Testis (tissue), 3 donors: ENCODE results near the gene C7orf25. TPM values are rescaled to one million over a fixed set of nuclear protein-coding genes. Genes with fewer than 3 reads are reported as not detected.
"Not testable (repeated sequence)": the region's sequence is repeated elsewhere in the genome, so short reads cannot be mapped to it uniquely, and the experiment has no call there.

Experiments used
- DNase-seq: peaks from one replicate; pipeline ENCODE4 v3.0.0-alpha.2; 2019
- H3K27ac ChIP-seq, 2 donors: fragments of 200-600 bp; sonication (generic); one replicate each; pipeline ENCODE4 v1.5.1; 2019
- H3K27me3 ChIP-seq: fragments of 200-600 bp; sonication (generic); one replicate; pipeline ENCODE4 v1.5.1; 2019
- H3K36me3 ChIP-seq: fragments of 200-600 bp; sonication (generic); one replicate; pipeline ENCODE4 v1.5.1; 2017; ENCODE audit warnings: low read depth; ENCODE audit errors: missing control alignments
- H3K4me1 ChIP-seq: fragments of 200-600 bp; sonication (generic); one replicate; pipeline ENCODE4 v1.5.1; 2019
- H3K4me3 ChIP-seq, 2 donors: fragments of 200-600 bp; sonication (generic); one replicate each; pipeline ENCODE4 v1.5.1; 2017 to 2019
- H3K9me3 ChIP-seq: fragments of 200-600 bp; sonication (generic); one replicate; pipeline ENCODE4 v1.5.1; 2017
- POLR2A ChIP-seq: fragments of 450-650 bp; IDR thresholded peaks from one replicate; pipeline ENCODE4 v1.6.1; 2017; ENCODE audit warnings: antibody characterized with exemption, mild to moderate bottlenecking, moderate library complexity
- WGBS, 2 donors: methylation state at CpG; one replicate each; pipeline ENCODE4 v1.1.5; 2018; 5-methylcytosine and 5-hydroxymethylcytosine counted together
- intact Hi-C: fragments of 100-400 bp; cut with DNase I; formaldehyde crosslinking; loops from one replicate; pipeline ENCODE4 v1.15.1; 2023; ENCODE audit warnings: low total_unique reads
- polyA plus RNA-seq: library from polyadenylated mRNA; stranded (reverse); fragments of 350-450 nt; fragmentation: Illumina TruSeq; extraction: RNeasy Lipid Tissue Mini Kit (QIAGEN cat#74804); gene quantifications from one replicate; pipeline ENCODE4 v1.2.3, GENCODE V29; 2014; ENCODE audit warnings: low read depth, low replicate concordance; ENCODE audit not compliant: insufficient read depth
- total RNA-seq, 2 donors: library from RNA; depleted of rRNA; stranded (reverse); fragments of >200 nt; gene quantifications; one replicate each; pipeline ENCODE4 v1.2.3, GENCODE V29; 2016
- TF ChIP-seq, protein P1 (sequence below), 3 experiments: fragments of 450-650 bp in 2 of 3; fragments of 200-600 bp in 1 of 3; sonication (generic) in 1 of 3; IDR thresholded peaks; one replicate each; pipeline ENCODE4 v1.5.1; 2016 to 2019; ENCODE audit warnings: antibody characterized with exemption in 3 of 3, mild to moderate bottlenecking in 2 of 3, moderate library complexity in 1 of 3

The C7orf25 gene
- total and polyA plus RNA-seq, 3 donors from 2014 or later: 4.7 to 23.5 (median 21.2) TPM

DNA sequence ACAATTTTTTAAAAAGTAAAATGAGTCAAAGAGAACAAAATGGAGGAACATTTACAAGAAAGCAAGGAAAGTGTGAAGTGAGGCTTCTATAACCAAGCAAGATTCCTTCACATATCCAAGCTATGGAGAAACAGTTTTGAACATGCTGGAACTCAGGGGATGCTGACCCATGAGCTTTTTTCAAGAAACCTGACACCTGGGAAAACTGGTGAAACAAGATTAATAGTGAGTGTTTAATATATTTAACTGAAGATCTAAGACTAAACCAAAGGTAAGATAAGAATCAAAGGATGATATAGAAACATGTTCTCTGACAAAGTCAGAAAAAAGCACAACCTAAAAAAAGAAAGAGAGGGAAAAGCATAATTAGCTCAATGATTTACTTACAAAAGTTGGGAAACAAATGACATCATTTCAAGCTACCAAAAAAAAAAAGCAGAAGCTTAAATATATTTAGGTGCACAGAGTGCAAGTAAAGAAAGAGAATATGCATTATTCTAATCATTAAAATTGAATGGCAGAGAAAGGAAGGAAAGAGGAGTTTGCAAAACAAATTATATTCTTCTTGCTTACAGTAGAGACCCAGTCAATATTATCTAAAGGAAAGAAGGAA, 24.9 kb downstream of the C7orf25 start:
- intact Hi-C loops: no loop called here
- H3K4me1 ChIP-seq: no peaks in the 10 kb centered on the region
- no peak for TF ChIP-seq POLR2A
- TF ChIP-seq, protein P1, sequence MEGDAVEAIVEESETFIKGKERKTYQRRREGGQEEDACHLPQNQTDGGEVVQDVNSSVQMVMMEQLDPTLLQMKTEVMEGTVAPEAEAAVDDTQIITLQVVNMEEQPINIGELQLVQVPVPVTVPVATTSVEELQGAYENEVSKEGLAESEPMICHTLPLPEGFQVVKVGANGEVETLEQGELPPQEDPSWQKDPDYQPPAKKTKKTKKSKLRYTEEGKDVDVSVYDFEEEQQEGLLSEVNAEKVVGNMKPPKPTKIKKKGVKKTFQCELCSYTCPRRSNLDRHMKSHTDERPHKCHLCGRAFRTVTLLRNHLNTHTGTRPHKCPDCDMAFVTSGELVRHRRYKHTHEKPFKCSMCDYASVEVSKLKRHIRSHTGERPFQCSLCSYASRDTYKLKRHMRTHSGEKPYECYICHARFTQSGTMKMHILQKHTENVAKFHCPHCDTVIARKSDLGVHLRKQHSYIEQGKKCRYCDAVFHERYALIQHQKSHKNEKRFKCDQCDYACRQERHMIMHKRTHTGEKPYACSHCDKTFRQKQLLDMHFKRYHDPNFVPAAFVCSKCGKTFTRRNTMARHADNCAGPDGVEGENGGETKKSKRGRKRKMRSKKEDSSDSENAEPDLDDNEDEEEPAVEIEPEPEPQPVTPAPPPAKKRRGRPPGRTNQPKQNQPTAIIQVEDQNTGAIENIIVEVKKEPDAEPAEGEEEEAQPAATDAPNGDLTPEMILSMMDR (IDR thresholded peaks at IDR 0.05): no peak
- no peak for DNase-seq
- no peaks in the 10 kb centered on the region for H3K36me3 ChIP-seq
- H3K27me3 ChIP-seq: no peaks in the 10 kb centered on the region
- no peak overlapping the region for H3K4me3 ChIP-seq
- H3K9me3 ChIP-seq: no peaks in the 10 kb centered on the region
- peak overlapping the region in 1 of 2 donors; percentile 47 for H3K27ac ChIP-seq

DNA sequence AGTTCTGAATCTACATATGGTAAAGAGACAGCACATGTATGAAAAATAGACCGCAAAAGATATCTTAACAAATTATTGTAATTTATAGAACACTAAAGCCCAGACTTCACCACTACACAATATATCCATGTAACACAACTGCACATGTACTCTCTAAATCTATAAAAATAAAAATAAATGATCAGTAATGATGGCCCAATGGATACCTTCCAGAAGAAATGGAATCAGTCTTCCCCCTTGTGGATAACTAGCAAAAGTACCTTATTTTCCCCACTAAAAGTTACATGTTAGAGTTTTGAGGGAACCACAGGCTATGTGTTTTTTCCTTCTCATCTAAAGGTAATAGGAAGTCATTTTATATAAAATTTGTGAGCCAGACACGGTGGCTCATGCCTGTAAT, 25.7 kb downstream of the C7orf25 start:
- Histone ChIP-seq H3K27ac (no peak overlapping the region), H3K9me3 (no peaks in the 10 kb centered on the region), H3K4me1 (no peaks in the 10 kb centered on the region), H3K36me3 (no peaks in the 10 kb centered on the region), H3K4me3 (no peak overlapping the region), H3K27me3 (no peaks in the 10 kb centered on the region)
- WGBS, 2 donors: 87 to 91% methylated on average over 2 of the region's 2 CpGs
- intact Hi-C loops: no loop called here
- TF ChIP-seq, protein P1 (IDR thresholded peaks at IDR 0.05): peak in 1 of 3 experiments; percentile 33
- TF ChIP-seq POLR2A: no peak
- no peak for DNase-seq

DNA sequence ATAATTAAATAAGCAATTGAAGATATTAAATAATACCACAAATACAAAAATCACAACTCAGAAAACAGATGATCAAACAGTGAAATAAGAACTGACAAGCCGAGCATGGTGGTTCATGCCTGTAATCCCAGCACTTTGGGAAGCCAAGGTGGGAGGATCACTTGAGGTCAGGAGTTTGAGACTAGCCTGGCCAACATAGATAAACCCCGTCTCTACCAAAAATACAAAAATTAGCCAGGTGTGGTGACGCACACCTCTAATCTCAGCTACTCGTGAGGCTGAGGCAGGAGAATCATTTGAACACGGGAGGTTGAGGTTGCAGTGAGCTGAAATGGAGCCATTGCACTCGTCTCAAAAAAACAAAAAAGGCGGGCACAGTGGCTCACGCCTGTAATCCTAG, 26.7 kb downstream of the C7orf25 start:
- DNase-seq, H3K36me3 ChIP-seq, H3K4me3 ChIP-seq, H3K27me3 ChIP-seq, H3K27ac ChIP-seq, intact Hi-C loops, H3K9me3 ChIP-seq, H3K4me1 ChIP-seq: not testable (repeated sequence)
- 73 to 91% methylated on average over 8 of the region's 8 CpGs for WGBS, 2 donors

DNA sequence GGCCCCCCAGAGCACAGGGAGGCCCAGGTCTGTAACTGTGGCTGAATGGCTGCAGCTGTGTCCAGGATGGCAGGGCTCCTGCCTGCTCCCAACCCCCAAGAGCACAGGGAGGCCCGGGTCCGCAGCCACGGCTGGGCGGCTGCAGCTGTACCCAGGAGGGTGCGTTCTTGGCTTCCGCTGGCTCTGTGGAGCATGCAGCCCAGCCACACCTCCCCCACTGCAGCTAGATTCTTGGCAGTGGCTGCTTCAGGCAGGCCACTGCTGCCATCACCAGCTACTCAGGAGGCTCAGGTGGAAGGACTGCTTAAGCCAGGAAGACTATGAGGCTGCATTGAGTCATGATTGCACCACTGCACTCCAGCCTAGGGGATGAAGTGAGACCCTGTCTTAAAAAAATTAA, 27.9 kb downstream of the C7orf25 start:
- no peak overlapping the region for H3K27ac ChIP-seq
- no peaks in the 10 kb centered on the region for H3K27me3 ChIP-seq
- intact Hi-C loops: no loop called here
- H3K4me3 ChIP-seq: no peak overlapping the region
- H3K9me3 ChIP-seq: no peaks in the 10 kb centered on the region
- peak; percentile 73 for DNase-seq
- 84 to 93% methylated on average over 6 of the region's 6 CpGs for WGBS, 2 donors
- no peaks in the 10 kb centered on the region for H3K36me3 ChIP-seq
- H3K4me1 ChIP-seq: no peaks in the 10 kb centered on the region
- TF ChIP-seq, protein P1 (IDR thresholded peaks at IDR 0.05): no peak
- TF ChIP-seq POLR2A: no peak

DNA sequence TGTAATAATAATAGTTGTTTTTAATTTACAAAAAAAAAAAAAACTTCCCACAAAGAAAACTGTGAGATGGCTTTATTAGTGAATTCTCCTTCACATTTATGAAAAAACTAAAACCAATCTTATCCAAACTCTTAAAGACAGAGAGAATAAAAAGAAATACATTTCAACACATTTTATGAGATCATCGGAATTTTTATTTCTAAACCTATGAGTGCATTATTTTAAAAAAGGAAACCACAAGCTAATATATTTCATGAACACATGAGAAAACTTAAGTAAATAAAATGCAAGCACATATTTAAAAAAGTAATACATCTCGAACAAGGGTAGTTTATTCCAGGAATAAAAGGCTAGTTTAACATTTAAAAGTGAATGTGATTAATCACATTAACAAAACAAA, 31.5 kb downstream of the C7orf25 start:
- Histone ChIP-seq H3K4me1 (no peaks in the 10 kb centered on the region), H3K4me3 (no peak overlapping the region), H3K27ac (no peak overlapping the region), H3K36me3 (no peaks in the 10 kb centered on the region), H3K9me3 (no peaks in the 10 kb centered on the region), H3K27me3 (no peaks in the 10 kb centered on the region)
- DNase-seq: no peak
- 92 to 95% methylated on average over 2 of the region's 2 CpGs for WGBS, 2 donors
- TF ChIP-seq, protein P1 (IDR thresholded peaks at IDR 0.05): no peak
- TF ChIP-seq POLR2A: no peak
- intact Hi-C loops: no loop called here
